WTC11 (cell line): ENCODE results near the gene TMTC1. TPM values are rescaled to one million over a fixed set of nuclear protein-coding genes. Genes with fewer than 3 reads are reported as not detected.
A peak's percentile ranks its signal among the peaks of the same experiment; 100 is the strongest.

ENCODE experiments used
- ATAC-seq: fragments of 200-7000 bp; cut with Tn5 transposase; 2 replicates; pipeline ENCODE4 v1.10.0; 2021; ENCODE audit warnings: mild to moderate bottlenecking, moderate library complexity
- CTCF ChIA-PET: fragments of 300-600 bp; sonication (Branson Sonifier 250); formaldehyde crosslinking; loops from one replicate; lab custom pipeline; 2021; ENCODE audit warnings: antibody characterized with exemption; lab: Charles Lee
- POLR2A ChIA-PET: fragments of 350-600 bp; sonication (Branson Sonifier 250); formaldehyde crosslinking; loops from one replicate; lab custom pipeline; 2021; ENCODE audit warnings: antibody characterized with exemption; lab: Charles Lee
- DNase-seq: peaks from one replicate; pipeline ENCODE4 v3.0.0; 2021; ENCODE audit warnings: low spot score
- H3K27ac Mint-ChIP-seq: 2 replicates; pipeline ENCODE4 v1.8.0; 2021; ENCODE audit warnings: mixed read lengths
- H3K27me3 Mint-ChIP-seq: 2 replicates; pipeline ENCODE4 v1.8.0; 2021; ENCODE audit warnings: low read depth, mild to moderate bottlenecking, moderate library complexity, mixed read lengths
- H3K36me3 Mint-ChIP-seq: 2 replicates; pipeline ENCODE4 v1.8.0; 2021; ENCODE audit warnings: mixed read lengths
- H3K4me1 Mint-ChIP-seq: 2 replicates; pipeline ENCODE4 v1.8.0; 2022; ENCODE audit warnings: mixed read lengths
- H3K4me3 Mint-ChIP-seq: 2 replicates; pipeline ENCODE4 v1.8.0; 2021; ENCODE audit warnings: mild to moderate bottlenecking, moderate library complexity, mixed read lengths
- H3K9me3 Mint-ChIP-seq: 2 replicates; pipeline ENCODE4 v1.8.0; 2021; ENCODE audit warnings: mixed read lengths
- AFF4 ChIP-seq: sonication (generic); formaldehyde crosslinking; IDR thresholded peaks from 2 replicates; pipeline ENCODE4 v1.8.1; 2023; ENCODE audit warnings: mild to moderate bottlenecking, missing genetic modification reagents, borderline replicate concordance
- CBFB ChIP-seq: sonication (generic); formaldehyde crosslinking; IDR thresholded peaks from 2 replicates; pipeline ENCODE4 v1.8.1; 2022; ENCODE audit warnings: mild to moderate bottlenecking, low read depth, missing genetic modification reagents
- CREB1 ChIP-seq: sonication (generic); formaldehyde crosslinking; IDR thresholded peaks from 2 replicates; pipeline ENCODE4 v1.8.0; 2023; ENCODE audit warnings: mild to moderate bottlenecking, missing genetic modification reagents
- ESRRA ChIP-seq: sonication (generic); formaldehyde crosslinking; IDR thresholded peaks from 2 replicates; pipeline ENCODE4 v1.8.1; 2022; ENCODE audit warnings: mild to moderate bottlenecking, missing genetic modification reagents, borderline replicate concordance
- ETV6 ChIP-seq: sonication (generic); formaldehyde crosslinking; IDR thresholded peaks from 2 replicates; pipeline ENCODE4 v1.8.1; 2022; ENCODE audit warnings: mild to moderate bottlenecking, missing genetic modification reagents
- HMGA2 ChIP-seq: fragments of 250-450 bp; sonication (Bioruptor Pico); IDR thresholded peaks from 2 replicates; pipeline ENCODE4 v1.4.0; 2021; ENCODE audit warnings: mild to moderate bottlenecking, moderate library complexity
- IRF1 ChIP-seq: sonication (generic); formaldehyde crosslinking; IDR thresholded peaks from 2 replicates; pipeline ENCODE4 v1.8.0; 2023; ENCODE audit warnings: missing genetic modification reagents
- IRF2 ChIP-seq: sonication (generic); formaldehyde crosslinking; IDR thresholded peaks from 2 replicates; pipeline ENCODE4 v1.8.0; 2022; ENCODE audit warnings: low read depth, missing genetic modification reagents, borderline replicate concordance
- JAZF1 ChIP-seq: fragments of 250-450 bp; sonication (Bioruptor Pico); IDR thresholded peaks from 2 replicates; pipeline ENCODE4 v1.9.0; 2021; ENCODE audit warnings: moderate library complexity, mild to moderate bottlenecking, inconsistent platforms
- JUN ChIP-seq: sonication (generic); formaldehyde crosslinking; IDR thresholded peaks from 2 replicates; pipeline ENCODE4 v1.8.0; 2023; ENCODE audit warnings: mild to moderate bottlenecking, missing genetic modification reagents
- NFATC4 ChIP-seq: fragments of 250-450 bp; sonication (Bioruptor Pico); IDR thresholded peaks from 2 replicates; pipeline ENCODE4 v1.9.0; 2021; ENCODE audit warnings: mild to moderate bottlenecking
- NR2C2 ChIP-seq: sonication (generic); formaldehyde crosslinking; IDR thresholded peaks from 2 replicates; pipeline ENCODE4 v1.8.0; 2022; ENCODE audit warnings: mild to moderate bottlenecking, missing genetic modification reagents
- PRRX2 ChIP-seq: fragments of 250-450 bp; sonication (Bioruptor Pico); IDR thresholded peaks from 2 replicates; pipeline ENCODE4 v1.8.0; 2021; ENCODE audit warnings: mild to moderate bottlenecking
- RELA ChIP-seq: sonication (generic); formaldehyde crosslinking; IDR thresholded peaks from 2 replicates; pipeline ENCODE4 v1.8.1; 2022; ENCODE audit warnings: missing genetic modification reagents, mild to moderate bottlenecking, borderline replicate concordance
- SMAD4 ChIP-seq: sonication (generic); formaldehyde crosslinking; IDR thresholded peaks from 2 replicates; pipeline ENCODE4 v1.8.0; 2022; ENCODE audit warnings: mild to moderate bottlenecking, missing genetic modification reagents
- SOX15 ChIP-seq: fragments of 250-450 bp; sonication (Bioruptor Pico); IDR thresholded peaks from 2 replicates; pipeline ENCODE4 v1.9.0; 2021; ENCODE audit warnings: mild to moderate bottlenecking
- SP1 ChIP-seq: sonication (generic); formaldehyde crosslinking; conservative IDR thresholded peaks from 2 replicates; pipeline ENCODE4 v1.8.1; 2022; ENCODE audit warnings: missing genetic modification reagents
- TCF7 ChIP-seq: sonication (generic); formaldehyde crosslinking; IDR thresholded peaks from 2 replicates; pipeline ENCODE4 v1.8.0; 2022; ENCODE audit warnings: mild to moderate bottlenecking, low read depth, missing genetic modification reagents, moderate library complexity
- ZNF121 ChIP-seq: sonication (generic); formaldehyde crosslinking; IDR thresholded peaks from 2 replicates; pipeline ENCODE4 v1.8.0; 2023; ENCODE audit warnings: missing genetic modification reagents
- ZNF219 ChIP-seq: sonication (generic); formaldehyde crosslinking; IDR thresholded peaks from 2 replicates; pipeline ENCODE4 v1.8.0; 2023; ENCODE audit warnings: missing genetic modification reagents, mild to moderate bottlenecking, borderline replicate concordance
- ZNF232 ChIP-seq: sonication (generic); formaldehyde crosslinking; IDR thresholded peaks from 2 replicates; pipeline ENCODE4 v1.8.0; 2022; ENCODE audit warnings: mild to moderate bottlenecking, missing genetic modification reagents
- ZNF263 ChIP-seq: sonication (generic); formaldehyde crosslinking; IDR thresholded peaks from 2 replicates; pipeline ENCODE4 v1.8.1; 2022; ENCODE audit warnings: low read depth, mild to moderate bottlenecking, moderate library complexity, missing genetic modification reagents
- ZNF671 ChIP-seq: fragments of 250-450 bp; sonication (Bioruptor Pico); IDR thresholded peaks from 2 replicates; pipeline ENCODE4 v1.8.0; 2021; ENCODE audit warnings: mild to moderate bottlenecking
- total RNA-seq: library from RNA; stranded (reverse); gene quantifications from 3 replicates; pipeline ENCODE4 v1.2.3, GENCODE V29; 2021
- TF ChIP-seq, protein P1 (sequence below): sonication (generic); formaldehyde crosslinking; IDR thresholded peaks from 2 replicates; pipeline ENCODE4 v1.8.0; 2022; ENCODE audit warnings: mild to moderate bottlenecking, missing genetic modification reagents
- TF ChIP-seq, protein P2 (sequence below): sonication (generic); formaldehyde crosslinking; IDR thresholded peaks from 2 replicates; pipeline ENCODE4 v1.8.0; 2022; ENCODE audit warnings: mild to moderate bottlenecking, missing genetic modification reagents
- TF ChIP-seq, protein P3 (sequence below): sonication (generic); formaldehyde crosslinking; IDR thresholded peaks from 2 replicates; pipeline ENCODE4 v1.8.1; 2023; ENCODE audit warnings: mild to moderate bottlenecking, missing genetic modification reagents
- TF ChIP-seq, protein P4 (sequence below): sonication (generic); formaldehyde crosslinking; conservative IDR thresholded peaks from 2 replicates; pipeline ENCODE4 v1.8.1; 2022; ENCODE audit warnings: mild to moderate bottlenecking, missing genetic modification reagents

The TMTC1 gene
- total RNA-seq, 1 experiment from 2014 or later, result 17.3 TPM

DNA sequence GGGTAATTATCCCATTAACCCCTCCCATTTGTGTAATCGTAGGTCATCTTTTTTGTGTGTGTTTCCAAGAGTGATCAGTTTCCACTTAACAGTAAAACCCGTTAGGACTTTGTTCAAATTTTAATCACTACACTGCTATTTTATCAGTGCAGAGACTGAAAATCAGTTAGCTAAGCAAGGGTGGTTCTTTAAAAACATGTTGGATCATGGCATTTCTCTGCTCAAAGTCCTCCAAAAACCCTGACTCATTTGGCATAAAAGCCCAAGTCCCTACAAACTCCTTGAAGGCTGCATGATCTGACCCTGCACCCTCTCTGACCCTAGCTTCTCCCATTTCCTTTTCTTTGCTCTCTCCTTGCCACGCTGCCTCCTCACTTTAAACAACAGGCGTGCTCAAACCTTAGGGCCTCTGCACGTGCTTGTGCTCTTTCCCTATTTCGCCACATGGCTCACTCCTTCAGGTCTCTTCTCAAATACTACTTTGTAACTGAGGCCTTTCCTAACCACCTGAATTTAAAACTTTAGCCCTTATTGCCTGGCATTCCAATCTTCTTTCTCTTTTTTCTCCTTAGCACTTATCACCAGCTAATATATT, 273.1 kb downstream of the TMTC1 start:
- H3K36me3 Mint-ChIP-seq, result peaks cover 6% of the 10 kb centered on the region; the same call in 1 of the 2 replicates
- H3K27ac Mint-ChIP-seq, result peak overlapping the region; percentile 48; the same call in 1 of the 2 replicates
- CTCF ChIA-PET, result interaction anchor here (0.8 kb wide), 1 partner anchor 209 kb away, joined by 3 read pairs; no protein-coding TSS in a partner anchor

DNA sequence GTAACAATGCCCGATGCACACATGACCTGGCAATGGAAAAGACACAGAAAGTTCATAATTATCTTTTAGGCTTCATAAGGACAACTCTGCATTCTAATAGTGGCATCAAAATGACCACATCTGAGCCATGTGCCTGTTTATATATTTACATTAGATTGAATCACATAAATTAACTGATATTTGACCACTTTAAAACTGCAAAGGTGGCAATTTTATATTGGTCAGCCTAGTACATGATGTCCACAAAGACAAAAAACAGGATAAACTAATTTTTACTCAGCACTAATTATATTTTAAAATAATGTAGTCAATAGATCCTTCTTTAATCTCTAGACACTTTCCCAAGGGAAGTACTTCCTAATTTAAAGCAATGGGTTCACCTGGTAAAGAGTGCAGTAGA, 274.2 kb downstream of the TMTC1 start:
- TF ChIP-seq IRF1 (CRISPR knock-in tag), result no peak
- no peak for TF ChIP-seq ETV6
- no peak for TF ChIP-seq CBFB (CRISPR knock-in tag)
- TF ChIP-seq, protein P1, sequence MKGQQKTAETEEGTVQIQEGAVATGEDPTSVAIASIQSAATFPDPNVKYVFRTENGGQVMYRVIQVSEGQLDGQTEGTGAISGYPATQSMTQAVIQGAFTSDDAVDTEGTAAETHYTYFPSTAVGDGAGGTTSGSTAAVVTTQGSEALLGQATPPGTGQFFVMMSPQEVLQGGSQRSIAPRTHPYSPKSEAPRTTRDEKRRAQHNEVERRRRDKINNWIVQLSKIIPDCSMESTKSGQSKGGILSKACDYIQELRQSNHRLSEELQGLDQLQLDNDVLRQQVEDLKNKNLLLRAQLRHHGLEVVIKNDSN (CRISPR knock-in tag), result no peak
- no peak for TF ChIP-seq ZNF121 (CRISPR knock-in tag)
- no peak for TF ChIP-seq ZNF232
- TF ChIP-seq, protein P2, sequence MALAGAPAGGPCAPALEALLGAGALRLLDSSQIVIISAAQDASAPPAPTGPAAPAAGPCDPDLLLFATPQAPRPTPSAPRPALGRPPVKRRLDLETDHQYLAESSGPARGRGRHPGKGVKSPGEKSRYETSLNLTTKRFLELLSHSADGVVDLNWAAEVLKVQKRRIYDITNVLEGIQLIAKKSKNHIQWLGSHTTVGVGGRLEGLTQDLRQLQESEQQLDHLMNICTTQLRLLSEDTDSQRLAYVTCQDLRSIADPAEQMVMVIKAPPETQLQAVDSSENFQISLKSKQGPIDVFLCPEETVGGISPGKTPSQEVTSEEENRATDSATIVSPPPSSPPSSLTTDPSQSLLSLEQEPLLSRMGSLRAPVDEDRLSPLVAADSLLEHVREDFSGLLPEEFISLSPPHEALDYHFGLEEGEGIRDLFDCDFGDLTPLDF, result no peak
- no peak for TF ChIP-seq NFATC4
- TF ChIP-seq SMAD4 (CRISPR knock-in tag), result no peak
- no peak for TF ChIP-seq PRRX2 (CRISPR knock-in tag)
- TF ChIP-seq, protein P3, sequence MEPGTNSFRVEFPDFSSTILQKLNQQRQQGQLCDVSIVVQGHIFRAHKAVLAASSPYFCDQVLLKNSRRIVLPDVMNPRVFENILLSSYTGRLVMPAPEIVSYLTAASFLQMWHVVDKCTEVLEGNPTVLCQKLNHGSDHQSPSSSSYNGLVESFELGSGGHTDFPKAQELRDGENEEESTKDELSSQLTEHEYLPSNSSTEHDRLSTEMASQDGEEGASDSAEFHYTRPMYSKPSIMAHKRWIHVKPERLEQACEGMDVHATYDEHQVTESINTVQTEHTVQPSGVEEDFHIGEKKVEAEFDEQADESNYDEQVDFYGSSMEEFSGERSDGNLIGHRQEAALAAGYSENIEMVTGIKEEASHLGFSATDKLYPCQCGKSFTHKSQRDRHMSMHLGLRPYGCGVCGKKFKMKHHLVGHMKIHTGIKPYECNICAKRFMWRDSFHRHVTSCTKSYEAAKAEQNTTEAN, result no peak
- TF ChIP-seq JAZF1, result no peak
- no peak for TF ChIP-seq NR2C2 (CRISPR knock-in tag)
- TF ChIP-seq RELA (CRISPR knock-in tag), result no peak
- no peak for TF ChIP-seq HMGA2 (CRISPR knock-in tag)
- ChIA-PET CTCF (no interaction called here), POLR2A (no interaction called here)
- Mint-ChIP-seq H3K9me3 (no peaks in the 10 kb centered on the region), H3K4me3 (no peak overlapping the region), H3K4me1 (peaks cover 7% of the 10 kb centered on the region), H3K36me3 (peaks cover 6% of the 10 kb centered on the region; the same call in 1 of the 2 replicates), H3K27me3 (no peaks in the 10 kb centered on the region), H3K27ac (no peak overlapping the region)
- DNase-seq (no peak), ATAC-seq (no peak)

More for the DNA sequence above, 273.1 kb downstream of the TMTC1 start:
- Mint-ChIP-seq H3K4me1 (peaks cover 2% of the 10 kb centered on the region; the same call in 1 of the 2 replicates), H3K27me3 (no peaks in the 10 kb centered on the region), H3K9me3 (no peaks in the 10 kb centered on the region), H3K4me3 (no peak overlapping the region)
- TF ChIP-seq CREB1, result no peak
- TF ChIP-seq ZNF232, result no peak
- no peak for TF ChIP-seq JUN (CRISPR knock-in tag)
- TF ChIP-seq CBFB (CRISPR knock-in tag), result no peak
- TF ChIP-seq SMAD4 (CRISPR knock-in tag), result no peak
- TF ChIP-seq ZNF671 (CRISPR knock-in tag), result no peak
- no peak for TF ChIP-seq ZNF263
- no peak for TF ChIP-seq SOX15 (CRISPR knock-in tag)
- DNase-seq, result no peak
- peak; percentile 34; the same call in 1 of the 2 replicates for ATAC-seq
- POLR2A ChIA-PET, result no interaction called here

DNA sequence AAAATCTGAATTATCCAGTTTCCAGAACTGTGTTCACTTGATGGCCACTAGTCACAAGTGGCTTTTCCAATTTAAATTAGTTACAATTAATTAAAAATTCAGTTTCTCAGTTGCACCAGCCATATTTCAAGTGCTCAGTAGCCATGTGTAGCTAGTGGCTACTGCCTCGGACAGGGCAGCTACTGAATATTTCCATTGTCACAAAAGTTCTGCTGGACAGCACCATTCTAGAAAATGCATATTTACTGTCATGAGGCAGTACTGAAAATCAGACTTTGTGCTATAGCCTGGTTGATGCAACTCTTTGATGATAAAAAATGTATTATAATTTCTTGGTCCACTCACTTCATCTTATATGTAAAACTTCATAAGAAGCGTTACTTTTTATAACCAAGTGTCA, 274.8 kb downstream of the TMTC1 start:
- Mint-ChIP-seq H3K4me1 (peaks cover 7% of the 10 kb centered on the region), H3K9me3 (no peaks in the 10 kb centered on the region), H3K27ac (no peak overlapping the region), H3K36me3 (peaks cover 3% of the 10 kb centered on the region; the same call in 1 of the 2 replicates), H3K4me3 (no peak overlapping the region), H3K27me3 (no peaks in the 10 kb centered on the region)
- ATAC-seq (no peak), DNase-seq (no peak)
- POLR2A ChIA-PET, result no interaction called here
- CTCF ChIA-PET, result no interaction called here
- TF ChIP-seq, protein P4, sequence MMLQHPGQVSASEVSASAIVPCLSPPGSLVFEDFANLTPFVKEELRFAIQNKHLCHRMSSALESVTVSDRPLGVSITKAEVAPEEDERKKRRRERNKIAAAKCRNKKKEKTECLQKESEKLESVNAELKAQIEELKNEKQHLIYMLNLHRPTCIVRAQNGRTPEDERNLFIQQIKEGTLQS (CRISPR knock-in tag), result no peak
- TF ChIP-seq SP1 (CRISPR knock-in tag), result no peak
- TF ChIP-seq TCF7, result no peak
- no peak for TF ChIP-seq AFF4 (CRISPR knock-in tag)
- no peak for TF ChIP-seq ESRRA
- TF ChIP-seq PRRX2 (CRISPR knock-in tag), result no peak
- no peak for TF ChIP-seq ZNF219
- no peak for TF ChIP-seq IRF2
- no peak for TF ChIP-seq SOX15 (CRISPR knock-in tag)
